Fibroblast of skin of right biceps (primary cell): ENCODE measurements around the gene EPRS1.
"Not testable (repeated sequence)": the region's sequence is repeated elsewhere in the genome, so short reads cannot be mapped to it uniquely, and the experiment has no call there.

Experiments
- DNase-seq: peaks from one replicate; pipeline ENCODE4 v3.0.0-alpha.2; 2013

EPRS1 gene

DNA sequence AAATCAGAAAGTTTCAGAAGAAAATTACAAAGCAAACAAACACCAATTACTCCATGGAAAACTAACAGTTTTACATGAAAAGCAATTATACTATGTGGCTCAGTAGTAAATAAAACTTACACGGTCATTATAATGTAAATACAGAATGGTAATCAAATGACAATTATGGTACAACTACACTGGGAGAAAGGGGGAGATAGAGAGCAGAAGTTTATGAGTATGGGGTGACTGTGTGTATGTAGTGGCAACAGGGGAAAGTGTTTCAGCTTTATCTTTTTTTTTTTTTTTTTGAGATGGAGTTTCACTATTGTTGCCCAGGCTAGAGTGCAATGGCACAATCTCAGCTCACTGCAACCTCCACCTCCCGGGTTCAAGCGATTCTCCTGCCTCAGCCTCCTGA is 8.5 kb downstream of the EPRS1 start:
- not testable (repeated sequence) for DNase-seq

GRCh38 chr1:220032911-220033310 is 13.4 kb downstream of the EPRS1 start:
- no peak for DNase-seq

GRCh38 chr1:220031287-220031686 is 15.0 kb downstream of the EPRS1 start:
- no peak for DNase-seq

DNA sequence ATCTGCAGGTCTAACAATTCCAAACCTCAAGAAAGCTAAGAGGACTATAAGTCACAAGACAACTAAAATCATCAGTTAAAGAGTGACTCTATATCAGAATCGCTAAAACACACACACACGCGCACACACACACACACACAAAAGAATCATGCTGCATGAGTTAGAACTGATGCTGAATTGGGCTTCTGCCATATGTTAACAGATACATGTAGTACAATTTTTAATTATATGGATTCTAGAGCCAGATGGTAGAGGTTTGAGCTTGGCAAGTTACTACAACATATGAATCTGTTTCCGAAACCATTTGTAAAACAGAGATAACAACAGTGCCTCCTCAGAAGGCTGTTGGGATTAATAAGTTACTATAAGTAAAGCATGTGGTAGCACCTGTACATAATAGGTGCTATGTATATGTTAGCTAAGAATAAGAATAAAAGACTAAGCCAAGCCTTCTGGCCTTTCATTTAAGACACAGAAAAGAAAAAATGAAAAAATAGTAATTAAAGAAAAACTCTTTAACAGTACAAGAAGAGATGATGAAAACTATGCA is 17.9 kb downstream of the EPRS1 start:
- DNase-seq: no peak

- no peak for DNase-seq
These were observed 27.2 kb downstream of the EPRS1 start for GRCh38 chr1:220019071-220019470.

GRCh38 chr1:220013497-220013896 is 32.8 kb downstream of the EPRS1 start:
- peak; percentile 59 for DNase-seq

DNA sequence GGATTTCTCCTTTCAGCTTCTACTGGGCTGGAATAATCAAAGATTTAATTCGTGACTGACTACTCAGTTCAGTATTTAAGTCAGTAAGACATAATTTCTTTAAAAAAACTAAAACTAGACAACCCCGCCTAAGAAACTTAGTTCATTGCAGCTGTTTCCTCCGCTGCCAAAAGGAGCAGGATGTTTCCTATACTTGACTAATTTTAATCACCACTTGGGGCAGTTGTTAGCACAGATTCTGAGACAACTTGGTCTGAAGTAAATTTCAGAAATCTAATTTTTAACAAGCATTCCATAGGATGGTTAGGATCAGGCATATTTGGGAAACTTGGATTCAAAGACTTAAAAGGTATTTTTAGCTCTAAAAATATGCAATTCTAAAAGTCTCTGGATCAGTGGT is 34.0 kb downstream of the EPRS1 start:
- DNase-seq: peak; percentile 28

DNA sequence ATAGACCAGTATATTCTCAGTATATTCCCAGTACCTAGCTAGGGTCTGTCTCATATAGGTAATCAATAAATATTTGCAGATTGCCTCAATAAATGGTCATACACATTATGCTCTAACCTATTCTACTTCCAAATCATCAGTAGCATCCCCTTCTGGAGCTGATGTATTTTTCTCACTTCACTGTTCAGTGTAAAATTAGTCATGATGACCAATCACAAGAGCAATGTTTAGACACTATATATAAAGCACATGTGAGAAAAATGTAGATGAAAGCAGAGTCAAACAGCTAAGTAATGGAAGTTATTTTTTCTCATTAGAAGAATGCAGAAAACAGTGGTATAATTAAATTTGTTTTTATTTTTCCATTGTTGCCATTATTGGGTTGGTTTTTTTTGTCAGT is 34.7 kb downstream of the EPRS1 start:
- DNase-seq: peak; percentile 25

DNA sequence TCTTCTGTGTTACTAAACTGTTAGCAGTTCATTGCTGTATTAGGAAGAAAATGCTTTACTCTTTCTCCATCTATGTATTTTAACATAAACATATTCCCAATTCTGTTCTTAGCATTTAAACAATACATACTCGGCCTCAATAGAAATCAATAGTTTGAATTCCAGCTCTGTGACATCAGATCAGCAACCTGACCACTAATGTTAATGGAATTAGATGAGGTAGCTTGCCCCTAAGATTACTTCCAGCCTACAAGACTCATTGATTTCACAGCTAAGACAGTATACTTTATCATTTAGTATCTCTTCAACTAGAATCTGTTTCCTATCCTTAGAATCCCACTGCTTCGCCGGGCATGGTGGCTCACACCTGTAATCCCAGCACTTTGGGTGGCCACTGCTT is 38.9 kb downstream of the EPRS1 start:
- peak; percentile 26 for DNase-seq

DNA sequence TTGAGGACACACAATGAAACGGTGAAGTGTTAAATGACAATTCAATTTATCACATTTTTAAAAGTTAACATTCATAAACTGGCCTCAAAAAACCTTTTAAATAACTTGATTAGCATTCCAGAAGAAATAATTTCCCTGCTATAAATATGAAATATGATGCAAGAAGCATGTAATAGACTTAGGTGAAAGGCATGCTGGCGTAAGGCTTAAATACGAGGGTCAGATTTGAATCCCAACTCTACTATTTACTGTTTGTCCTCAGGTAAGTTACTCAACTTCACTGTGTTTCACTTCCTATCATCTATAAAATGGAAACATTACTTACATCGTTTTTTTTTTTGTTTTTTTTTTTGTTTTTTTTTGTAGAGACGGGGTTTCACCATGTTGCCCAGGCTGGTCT is 40.8 kb downstream of the EPRS1 start:
- DNase-seq: no peak

GRCh38 chr1:220003610-220004299 is 42.5 kb downstream of the EPRS1 start:
- DNase-seq: no peak

- DNase-seq: no peak
These were observed 43.3 kb downstream of the EPRS1 start for GRCh38 chr1:220003015-220003414.

GRCh38 chr1:220001095-220001501 is 45.2 kb downstream of the EPRS1 start:
- DNase-seq: peak; percentile 9

DNA sequence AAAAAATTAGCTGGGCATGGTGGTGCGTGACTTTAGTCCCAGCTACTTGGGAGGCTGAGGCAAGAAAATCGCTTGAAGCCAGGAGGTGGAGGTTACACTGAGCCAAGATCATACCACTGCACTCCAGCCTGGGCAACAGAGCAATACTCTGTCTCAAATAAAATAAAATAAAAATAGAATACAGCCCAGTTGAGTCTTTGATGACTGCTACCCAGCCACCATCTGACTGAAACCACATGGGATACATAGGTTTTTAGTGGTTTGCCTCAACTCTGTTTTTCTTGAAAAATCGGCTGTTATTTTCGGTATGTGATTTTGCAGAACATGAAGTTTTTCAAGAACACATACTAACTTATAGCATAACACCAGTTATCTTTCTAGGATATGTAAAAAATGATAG is 46.5 kb downstream of the EPRS1 start:
- DNase-seq: no peak
